Ovary (tissue), 3 donors: ENCODE results near the gene CELF4.

Experiments
- EP300 ChIP-seq: sonication (generic); formaldehyde crosslinking; IDR thresholded peaks from one replicate; pipeline ENCODE4 v1.6.1; 2017; ENCODE audit warnings: antibody characterized with exemption
- TF ChIP-seq, protein P1 (sequence below), 3 donors: fragments of 450-650 bp in 2 of 3; fragments of 200-600 bp in 1 of 3; IDR thresholded peaks; one replicate each; pipeline versions ENCODE4 v1.5.1 to v1.8.0; 2016 to 2022; ENCODE audit warnings: antibody characterized with exemption in 3 of 3, mild to moderate bottlenecking in 1 of 3
- donor health status: DM: no; HTN: no; CAD: no.

DNA sequence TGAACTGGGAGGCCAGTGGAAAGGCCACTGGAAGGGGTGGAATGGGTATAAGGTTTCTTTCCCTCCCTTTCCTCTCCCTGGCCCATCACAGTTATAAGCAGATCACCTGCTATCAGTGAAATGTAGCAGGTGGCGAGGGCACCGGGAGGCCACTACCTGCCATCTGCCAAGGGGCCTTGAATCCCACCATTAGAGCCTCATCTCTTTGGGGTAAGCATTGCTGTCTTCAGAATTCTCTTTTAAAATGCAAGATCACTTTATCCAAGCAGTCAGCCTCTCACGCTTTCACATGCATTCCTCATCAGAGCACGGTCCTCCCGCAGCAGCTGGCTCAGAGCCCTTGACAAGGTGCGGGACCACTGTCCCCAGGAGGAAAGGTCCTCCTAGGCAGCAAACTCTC, 268.5 kb downstream of the CELF4 start:
- TF ChIP-seq, protein P1, sequence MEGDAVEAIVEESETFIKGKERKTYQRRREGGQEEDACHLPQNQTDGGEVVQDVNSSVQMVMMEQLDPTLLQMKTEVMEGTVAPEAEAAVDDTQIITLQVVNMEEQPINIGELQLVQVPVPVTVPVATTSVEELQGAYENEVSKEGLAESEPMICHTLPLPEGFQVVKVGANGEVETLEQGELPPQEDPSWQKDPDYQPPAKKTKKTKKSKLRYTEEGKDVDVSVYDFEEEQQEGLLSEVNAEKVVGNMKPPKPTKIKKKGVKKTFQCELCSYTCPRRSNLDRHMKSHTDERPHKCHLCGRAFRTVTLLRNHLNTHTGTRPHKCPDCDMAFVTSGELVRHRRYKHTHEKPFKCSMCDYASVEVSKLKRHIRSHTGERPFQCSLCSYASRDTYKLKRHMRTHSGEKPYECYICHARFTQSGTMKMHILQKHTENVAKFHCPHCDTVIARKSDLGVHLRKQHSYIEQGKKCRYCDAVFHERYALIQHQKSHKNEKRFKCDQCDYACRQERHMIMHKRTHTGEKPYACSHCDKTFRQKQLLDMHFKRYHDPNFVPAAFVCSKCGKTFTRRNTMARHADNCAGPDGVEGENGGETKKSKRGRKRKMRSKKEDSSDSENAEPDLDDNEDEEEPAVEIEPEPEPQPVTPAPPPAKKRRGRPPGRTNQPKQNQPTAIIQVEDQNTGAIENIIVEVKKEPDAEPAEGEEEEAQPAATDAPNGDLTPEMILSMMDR (IDR thresholded peaks at IDR 0.05): no peak
- no peak for TF ChIP-seq EP300
